IPS-18a (cell line): ENCODE results near the gene COX7A2L.
"Not testable (repeated sequence)": the region's sequence is repeated elsewhere in the genome, so short reads cannot be mapped to it uniquely, and the experiment has no call there.

ENCODE experiments used
- H3K27ac ChIP-seq: one replicate; pipeline ENCODE4 v1.5.1; 2013; ENCODE audit warnings: low read length
- H3K27me3 ChIP-seq: one replicate; pipeline ENCODE4 v1.6.1; 2013; ENCODE audit warnings: mild to moderate bottlenecking, low read length; ENCODE audit not compliant: control insufficient read depth, insufficient read depth
- H3K36me3 ChIP-seq: one replicate; pipeline ENCODE4 v1.6.1; 2013; ENCODE audit warnings: low read depth, low read length; ENCODE audit not compliant: control insufficient read depth
- H3K4me1 ChIP-seq: one replicate; pipeline ENCODE4 v1.6.1; 2013; ENCODE audit warnings: low read depth, low read length; ENCODE audit not compliant: control insufficient read depth
- H3K4me3 ChIP-seq: one replicate; pipeline ENCODE4 v1.5.1; 2013; ENCODE audit warnings: low read length
- H3K9ac ChIP-seq: one replicate; pipeline ENCODE4 v1.6.1; 2013; ENCODE audit warnings: mild to moderate bottlenecking, low read length, moderate library complexity
- H3K9me3 ChIP-seq: one replicate; pipeline ENCODE4 v1.6.1; 2013; ENCODE audit warnings: low read depth, low read length; ENCODE audit not compliant: control insufficient read depth

COX7A2L gene

DNA sequence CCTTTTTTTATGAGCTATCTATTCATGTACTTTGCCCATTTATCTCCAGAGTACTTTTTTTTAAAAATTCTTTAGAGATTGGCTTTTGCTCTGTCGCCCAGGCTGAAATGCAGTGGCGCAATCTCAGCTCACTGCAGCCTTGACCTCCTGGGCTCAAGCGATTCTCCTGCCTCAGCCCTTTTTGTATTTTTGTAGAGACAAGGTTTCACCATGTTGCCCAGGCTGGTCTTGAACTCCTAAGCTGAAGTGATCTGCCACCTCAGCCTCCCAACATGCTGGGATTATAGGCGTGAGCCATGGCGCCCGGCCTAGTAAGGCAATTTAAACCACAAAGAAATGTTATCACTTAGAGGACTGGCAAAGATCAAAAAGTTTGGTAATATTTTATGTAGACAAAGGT lies 14.2 kb downstream of the COX7A2L start:
- not testable (repeated sequence) for H3K4me3 ChIP-seq, H3K36me3 ChIP-seq, H3K4me1 ChIP-seq, H3K9ac ChIP-seq, H3K9me3 ChIP-seq, H3K27ac ChIP-seq, H3K27me3 ChIP-seq

DNA sequence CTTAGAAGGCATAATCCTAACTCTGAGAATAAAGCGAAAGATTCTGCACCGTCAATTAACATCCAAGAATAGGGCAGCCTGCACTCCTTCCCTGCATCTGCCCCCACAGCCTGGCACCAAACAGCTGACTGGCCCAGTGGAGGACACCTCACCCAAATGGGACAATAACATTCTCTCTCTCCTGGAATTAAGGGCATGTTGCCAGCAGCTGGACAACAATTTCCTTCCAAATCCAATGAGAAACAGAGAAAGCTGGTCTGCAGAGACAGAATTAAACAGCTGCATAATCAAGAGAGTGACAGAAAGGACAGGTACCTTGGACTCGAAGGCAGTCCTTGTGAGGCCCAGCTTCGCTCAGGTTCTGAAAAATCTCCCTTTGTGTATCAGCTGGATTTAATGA lies 15.0 kb downstream of the COX7A2L start:
- Histone ChIP-seq H3K36me3 (peaks cover 6% of the 10 kb centered on the region), H3K4me3 (no peak overlapping the region)

DNA sequence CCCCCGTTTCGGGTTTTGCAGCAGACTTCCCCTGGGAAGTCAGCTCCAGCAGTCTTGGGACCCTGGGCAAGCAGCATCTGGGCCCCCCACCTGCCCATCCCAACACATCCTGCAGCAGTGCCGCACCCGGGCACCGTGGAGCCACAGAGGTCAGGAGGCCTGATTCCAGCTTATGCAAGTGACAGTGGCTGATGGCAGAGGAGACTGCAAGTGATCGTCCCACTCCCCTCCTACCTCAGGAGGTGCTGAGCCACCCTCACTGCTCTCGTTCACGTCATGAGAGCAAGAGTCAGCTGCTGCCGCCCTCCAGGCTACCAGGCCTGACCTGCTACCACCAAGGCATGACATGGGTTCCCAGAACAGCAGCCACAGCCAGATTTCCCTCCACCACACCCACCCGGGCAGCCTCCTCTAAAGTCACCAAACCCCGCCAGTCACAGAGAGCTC lies 18.2 kb downstream of the COX7A2L start:
- no peak overlapping the region for H3K4me3 ChIP-seq
- no peak overlapping the region for H3K27ac ChIP-seq
- H3K36me3 ChIP-seq, result peaks cover 6% of the 10 kb centered on the region
- H3K27me3 ChIP-seq, result no peaks in the 10 kb centered on the region
- no peaks in the 10 kb centered on the region for H3K9me3 ChIP-seq
- H3K4me1 ChIP-seq, result no peaks in the 10 kb centered on the region
- no peak overlapping the region for H3K9ac ChIP-seq

More for the DNA sequence above, 15.0 kb downstream of the COX7A2L start:
- Histone ChIP-seq H3K27ac (no peak overlapping the region), H3K4me1 (no peaks in the 10 kb centered on the region), H3K9me3 (no peaks in the 10 kb centered on the region), H3K27me3 (no peaks in the 10 kb centered on the region), H3K9ac (no peak overlapping the region)

- Histone ChIP-seq H3K36me3 (peaks cover 6% of the 10 kb centered on the region), H3K4me1 (no peaks in the 10 kb centered on the region), H3K4me3 (no peak overlapping the region), H3K27ac (no peak overlapping the region), H3K9me3 (no peaks in the 10 kb centered on the region), H3K9ac (no peak overlapping the region), H3K27me3 (no peaks in the 10 kb centered on the region)
Observed at GRCh38 chr2:42342061-42342794, 18.8 kb downstream of the COX7A2L start.

DNA sequence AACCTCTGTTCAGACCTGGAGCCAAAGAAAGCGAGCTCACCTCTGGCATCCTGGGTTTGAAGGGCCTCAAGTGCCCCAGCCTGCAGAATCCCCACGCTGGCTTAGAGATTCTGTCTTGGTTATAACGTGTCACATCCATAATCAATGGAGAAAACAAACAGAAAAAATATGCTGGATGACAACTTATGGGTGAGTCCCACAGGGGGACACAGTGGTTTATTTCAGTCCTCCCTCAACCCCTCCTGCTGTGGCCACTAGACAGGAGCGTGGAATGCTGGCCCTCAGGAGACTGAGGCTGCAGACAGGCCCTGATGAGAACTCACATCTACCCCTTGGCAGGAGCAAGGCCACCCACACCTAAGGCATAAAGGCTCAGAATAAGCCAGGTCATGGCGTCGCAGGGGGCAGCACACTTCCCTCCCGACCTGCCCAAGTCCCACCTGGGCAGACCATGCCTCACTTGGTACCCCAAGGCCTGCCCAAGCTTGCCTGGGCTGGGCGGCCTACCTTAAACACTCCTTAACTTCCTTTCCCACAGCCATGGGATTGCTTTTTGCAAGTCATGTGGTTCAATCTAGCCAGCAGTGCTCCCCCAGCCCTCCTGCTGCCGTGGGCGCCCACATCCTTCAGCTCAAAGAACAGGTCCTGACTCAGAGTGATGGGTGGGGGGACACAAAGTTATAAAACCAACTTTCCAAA lies 19.9 kb downstream of the COX7A2L start:
- H3K4me1 ChIP-seq, result no peaks in the 10 kb centered on the region
- H3K9ac ChIP-seq, result no peak overlapping the region
- peaks cover 6% of the 10 kb centered on the region for H3K36me3 ChIP-seq
- H3K9me3 ChIP-seq, result no peaks in the 10 kb centered on the region
- no peaks in the 10 kb centered on the region for H3K27me3 ChIP-seq
- no peak overlapping the region for H3K27ac ChIP-seq
- H3K4me3 ChIP-seq, result no peak overlapping the region

GRCh38 chr2:42340045-42340937 lies 20.7 kb downstream of the COX7A2L start:
- H3K9ac ChIP-seq, result no peak overlapping the region
- no peaks in the 10 kb centered on the region for H3K9me3 ChIP-seq
- no peak overlapping the region for H3K4me3 ChIP-seq
- no peaks in the 10 kb centered on the region for H3K36me3 ChIP-seq
- no peaks in the 10 kb centered on the region for H3K27me3 ChIP-seq
- H3K27ac ChIP-seq, result no peak overlapping the region
- no peaks in the 10 kb centered on the region for H3K4me1 ChIP-seq

DNA sequence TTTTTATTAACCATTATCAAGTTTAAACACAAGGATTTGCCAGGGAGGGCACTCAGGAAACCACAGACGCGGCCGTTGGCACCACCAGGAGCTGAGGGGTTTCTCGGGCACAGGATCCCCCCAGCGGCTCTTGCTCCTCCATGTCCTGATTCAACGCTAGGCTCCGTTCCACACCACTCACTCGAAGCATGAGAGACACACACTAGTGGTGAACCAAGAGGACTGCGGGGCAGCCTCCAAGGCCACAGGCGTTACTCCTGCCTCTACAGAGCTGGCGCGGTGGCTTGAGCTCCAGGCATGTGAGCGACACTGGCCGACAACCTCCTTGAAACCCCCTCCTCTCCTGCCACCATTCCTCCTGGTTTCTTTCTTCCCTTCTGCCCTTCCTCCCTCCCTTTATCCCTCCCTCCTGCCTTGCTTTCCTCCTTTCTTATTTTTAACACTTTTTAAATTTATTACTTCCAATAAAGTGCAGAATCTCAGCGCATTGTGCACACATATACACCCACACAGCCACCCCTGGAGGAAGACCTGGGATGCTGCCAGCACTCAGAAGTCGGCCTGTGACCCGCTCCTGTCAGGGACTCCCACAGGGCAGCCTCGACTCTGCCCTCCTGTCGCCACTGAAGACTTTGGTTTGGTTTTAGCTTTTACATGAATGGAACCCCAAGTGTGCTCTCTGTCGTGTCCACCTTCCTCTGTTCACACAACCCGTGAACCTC lies 21.7 kb downstream of the COX7A2L start:
- Histone ChIP-seq H3K27me3 (no peaks in the 10 kb centered on the region), H3K9me3 (no peaks in the 10 kb centered on the region), H3K9ac (no peak overlapping the region), H3K27ac (no peak overlapping the region), H3K4me1 (no peaks in the 10 kb centered on the region), H3K36me3 (no peaks in the 10 kb centered on the region), H3K4me3 (no peak overlapping the region)

- no peaks in the 10 kb centered on the region for H3K4me1 ChIP-seq
- H3K36me3 ChIP-seq, result peaks cover 4% of the 10 kb centered on the region
- no peak overlapping the region for H3K4me3 ChIP-seq
- H3K27me3 ChIP-seq, result no peaks in the 10 kb centered on the region
- H3K27ac ChIP-seq, result no peak overlapping the region
- no peaks in the 10 kb centered on the region for H3K9me3 ChIP-seq
- no peak overlapping the region for H3K9ac ChIP-seq
Observed at GRCh38 chr2:42338567-42339190, 22.3 kb downstream of the COX7A2L start.

- no peak overlapping the region for H3K4me3 ChIP-seq
- H3K36me3 ChIP-seq, result peaks cover 10% of the 10 kb centered on the region
- H3K27me3 ChIP-seq, result no peaks in the 10 kb centered on the region
- no peaks in the 10 kb centered on the region for H3K4me1 ChIP-seq
- no peaks in the 10 kb centered on the region for H3K9me3 ChIP-seq
- H3K27ac ChIP-seq, result no peak overlapping the region
- no peak overlapping the region for H3K9ac ChIP-seq
Observed at GRCh38 chr2:42337846-42338566, 23.0 kb downstream of the COX7A2L start.

DNA sequence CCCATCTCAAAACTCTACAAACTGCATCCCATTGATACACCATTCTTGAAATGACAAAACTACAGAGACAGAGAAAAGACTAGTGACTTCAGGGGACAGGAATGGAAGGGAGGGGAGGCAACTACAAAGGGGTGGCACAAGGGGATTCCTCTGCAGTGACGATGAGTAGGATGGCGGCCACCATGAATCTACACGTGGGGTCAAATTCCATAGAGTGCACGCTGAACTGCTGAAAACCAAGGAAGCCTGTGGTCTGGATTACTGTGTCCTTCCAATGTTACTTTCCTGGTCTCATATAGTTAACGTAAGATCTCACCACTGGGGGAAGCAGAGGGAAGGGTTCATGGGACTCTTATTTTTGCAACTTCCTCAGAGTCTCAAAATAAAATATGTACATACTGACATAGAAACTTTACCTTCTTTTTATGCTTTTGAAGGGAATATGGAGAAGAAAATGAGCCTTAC lies 23.6 kb downstream of the COX7A2L start:
- Histone ChIP-seq H3K36me3 (peaks cover 15% of the 10 kb centered on the region), H3K4me1 (no peaks in the 10 kb centered on the region), H3K27me3 (no peaks in the 10 kb centered on the region), H3K4me3 (no peak overlapping the region), H3K9me3 (no peaks in the 10 kb centered on the region), H3K9ac (no peak overlapping the region), H3K27ac (no peak overlapping the region)
